ENCODE measurements around the gene DTYMK.

DTYMK gene

GRCh38 chr2:241659150-241659739 lies 27.4 kb downstream of the DTYMK start:
- ATAC-seq, result peak; percentile 81
- TF ChIP-seq ZNF70 (CRISPR knock-in tag; IDR thresholded peaks at IDR 0.05) (peak; percentile 79), OSR1 (CRISPR knock-in tag; IDR thresholded peaks at IDR 0.05) (no peak)

DNA sequence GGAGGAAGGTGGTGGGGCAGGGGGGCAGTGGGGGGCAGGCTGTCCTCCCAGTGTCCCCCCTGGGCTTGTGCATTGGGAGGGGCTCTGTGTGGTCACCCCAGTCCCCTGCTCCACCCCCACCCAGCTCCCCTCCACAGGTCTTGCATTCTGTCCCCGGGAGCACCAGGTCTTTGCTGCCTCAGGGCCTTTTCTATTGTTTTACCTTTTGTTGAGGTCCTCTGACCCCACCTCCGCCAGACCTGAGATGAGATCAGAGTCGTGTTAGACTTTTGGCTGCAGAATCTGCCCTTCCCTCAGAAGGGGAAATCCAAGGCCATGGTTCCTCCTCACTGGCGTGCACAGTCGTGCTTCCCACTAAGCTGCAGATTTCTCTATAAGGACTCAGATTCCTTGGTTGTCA lies 28.3 kb downstream of the DTYMK start:
- no peak for ATAC-seq
- TF ChIP-seq ZNF8 (CRISPR knock-in tag; IDR thresholded peaks at IDR 0.05) (no peak), ZNF565 (CRISPR knock-in tag; conservative IDR thresholded peaks at IDR 0.05; ENCODE audit: low read depth) (no peak), ZFP3 (CRISPR knock-in tag; IDR thresholded peaks at IDR 0.05) (no peak), TCF4 (CRISPR knock-in tag; IDR thresholded peaks at IDR 0.05; ENCODE audit: borderline replicate concordance) (no peak), TSHZ2 (CRISPR knock-in tag; IDR thresholded peaks at IDR 0.05) (no peak), ZFP30 (CRISPR knock-in tag; IDR thresholded peaks at IDR 0.05) (no peak), ZNF70 (CRISPR knock-in tag; IDR thresholded peaks at IDR 0.05) (no peak), ESRRG (CRISPR knock-in tag; IDR thresholded peaks at IDR 0.05) (no peak), ZC3H10 (CRISPR knock-in tag; IDR thresholded peaks at IDR 0.05) (no peak), CSDC2 (CRISPR knock-in tag; IDR thresholded peaks at IDR 0.05) (no peak), TOX (CRISPR knock-in tag; IDR thresholded peaks at IDR 0.05; ENCODE audit: borderline replicate concordance) (no peak)
- TF ChIP-seq, protein P1, sequence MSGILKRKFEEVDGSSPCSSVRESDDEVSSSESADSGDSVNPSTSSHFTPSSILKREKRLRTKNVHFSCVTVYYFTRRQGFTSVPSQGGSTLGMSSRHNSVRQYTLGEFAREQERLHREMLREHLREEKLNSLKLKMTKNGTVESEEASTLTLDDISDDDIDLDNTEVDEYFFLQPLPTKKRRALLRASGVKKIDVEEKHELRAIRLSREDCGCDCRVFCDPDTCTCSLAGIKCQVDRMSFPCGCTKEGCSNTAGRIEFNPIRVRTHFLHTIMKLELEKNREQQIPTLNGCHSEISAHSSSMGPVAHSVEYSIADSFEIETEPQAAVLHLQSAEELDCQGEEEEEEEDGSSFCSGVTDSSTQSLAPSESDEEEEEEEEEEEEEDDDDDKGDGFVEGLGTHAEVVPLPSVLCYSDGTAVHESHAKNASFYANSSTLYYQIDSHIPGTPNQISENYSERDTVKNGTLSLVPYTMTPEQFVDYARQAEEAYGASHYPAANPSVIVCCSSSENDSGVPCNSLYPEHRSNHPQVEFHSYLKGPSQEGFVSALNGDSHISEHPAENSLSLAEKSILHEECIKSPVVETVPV (CRISPR knock-in tag; IDR thresholded peaks at IDR 0.05), result no peak

- ATAC-seq, result no peak
- TF ChIP-seq TSHZ2 (CRISPR knock-in tag; IDR thresholded peaks at IDR 0.05), result no peak
- no peak for TF ChIP-seq SNAI2 (CRISPR knock-in tag; IDR thresholded peaks at IDR 0.05)
- no peak for TF ChIP-seq TOX (CRISPR knock-in tag; IDR thresholded peaks at IDR 0.05; ENCODE audit: borderline replicate concordance)
- no peak for TF ChIP-seq ZNF70 (CRISPR knock-in tag; IDR thresholded peaks at IDR 0.05)
- no peak for TF ChIP-seq RARB (CRISPR knock-in tag; IDR thresholded peaks at IDR 0.05)
- TF ChIP-seq ZFP30 (CRISPR knock-in tag; IDR thresholded peaks at IDR 0.05), result no peak
- no peak for TF ChIP-seq BACH2 (CRISPR knock-in tag; IDR thresholded peaks at IDR 0.05; ENCODE audit: borderline replicate concordance)
- no peak for TF ChIP-seq ISL1 (CRISPR knock-in tag; IDR thresholded peaks at IDR 0.05)
- TF ChIP-seq GLIS3 (CRISPR knock-in tag; IDR thresholded peaks at IDR 0.05), result no peak
Measured at GRCh38 chr2:241657786-241658254, 28.8 kb downstream of the DTYMK start.

DNA sequence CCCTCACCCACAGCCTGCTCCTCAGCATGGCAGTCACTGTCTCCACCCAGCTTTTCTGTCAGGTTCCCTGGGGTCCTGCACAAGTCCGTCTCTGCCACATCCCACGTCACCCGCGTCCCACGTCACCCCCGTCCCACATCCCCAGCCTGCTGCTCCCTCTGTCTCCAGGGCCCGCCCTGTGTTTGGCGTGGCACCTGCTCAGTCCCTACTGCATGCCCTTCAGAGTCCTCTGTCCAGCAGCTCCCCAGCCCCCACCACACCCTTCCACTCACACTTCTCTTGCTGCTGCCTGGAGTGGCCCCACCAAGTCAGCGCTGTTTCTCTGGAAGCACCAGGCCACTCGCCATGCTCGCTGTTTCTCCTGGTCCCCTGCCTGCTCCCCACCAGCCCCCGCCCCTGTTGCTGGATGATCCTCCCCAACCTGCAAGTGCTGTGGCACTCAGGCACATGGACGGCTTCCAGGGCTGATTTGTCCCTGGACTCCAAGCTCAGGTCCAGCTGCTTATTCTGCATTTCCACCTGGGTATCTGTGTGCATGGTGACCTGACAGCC lies 30.3 kb downstream of the DTYMK start:
- no peak for ATAC-seq
- TF ChIP-seq PPARA (CRISPR knock-in tag; IDR thresholded peaks at IDR 0.05; ENCODE audit: borderline replicate concordance), result no peak
- TF ChIP-seq, protein P2, sequence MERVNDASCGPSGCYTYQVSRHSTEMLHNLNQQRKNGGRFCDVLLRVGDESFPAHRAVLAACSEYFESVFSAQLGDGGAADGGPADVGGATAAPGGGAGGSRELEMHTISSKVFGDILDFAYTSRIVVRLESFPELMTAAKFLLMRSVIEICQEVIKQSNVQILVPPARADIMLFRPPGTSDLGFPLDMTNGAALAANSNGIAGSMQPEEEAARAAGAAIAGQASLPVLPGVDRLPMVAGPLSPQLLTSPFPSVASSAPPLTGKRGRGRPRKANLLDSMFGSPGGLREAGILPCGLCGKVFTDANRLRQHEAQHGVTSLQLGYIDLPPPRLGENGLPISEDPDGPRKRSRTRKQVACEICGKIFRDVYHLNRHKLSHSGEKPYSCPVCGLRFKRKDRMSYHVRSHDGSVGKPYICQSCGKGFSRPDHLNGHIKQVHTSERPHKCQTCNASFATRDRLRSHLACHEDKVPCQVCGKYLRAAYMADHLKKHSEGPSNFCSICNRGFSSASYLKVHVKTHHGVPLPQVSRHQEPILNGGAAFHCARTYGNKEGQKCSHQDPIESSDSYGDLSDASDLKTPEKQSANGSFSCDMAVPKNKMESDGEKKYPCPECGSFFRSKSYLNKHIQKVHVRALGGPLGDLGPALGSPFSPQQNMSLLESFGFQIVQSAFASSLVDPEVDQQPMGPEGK (CRISPR knock-in tag; IDR thresholded peaks at IDR 0.05; ENCODE audit: borderline replicate concordance), result no peak
- TF ChIP-seq BACH2 (CRISPR knock-in tag; IDR thresholded peaks at IDR 0.05; ENCODE audit: borderline replicate concordance), result no peak
- TF ChIP-seq, protein P3, sequence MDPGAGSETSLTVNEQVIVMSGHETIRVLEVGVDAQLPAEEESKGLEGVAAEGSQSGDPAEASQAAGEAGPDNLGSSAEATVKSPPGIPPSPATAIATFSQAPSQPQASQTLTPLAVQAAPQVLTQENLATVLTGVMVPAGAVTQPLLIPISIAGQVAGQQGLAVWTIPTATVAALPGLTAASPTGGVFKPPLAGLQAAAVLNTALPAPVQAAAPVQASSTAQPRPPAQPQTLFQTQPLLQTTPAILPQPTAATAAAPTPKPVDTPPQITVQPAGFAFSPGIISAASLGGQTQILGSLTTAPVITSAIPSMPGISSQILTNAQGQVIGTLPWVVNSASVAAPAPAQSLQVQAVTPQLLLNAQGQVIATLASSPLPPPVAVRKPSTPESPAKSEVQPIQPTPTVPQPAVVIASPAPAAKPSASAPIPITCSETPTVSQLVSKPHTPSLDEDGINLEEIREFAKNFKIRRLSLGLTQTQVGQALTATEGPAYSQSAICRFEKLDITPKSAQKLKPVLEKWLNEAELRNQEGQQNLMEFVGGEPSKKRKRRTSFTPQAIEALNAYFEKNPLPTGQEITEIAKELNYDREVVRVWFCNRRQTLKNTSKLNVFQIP (CRISPR knock-in tag; IDR thresholded peaks at IDR 0.05; ENCODE audit: borderline replicate concordance, low read depth), result no peak
- TF ChIP-seq ARNTL (CRISPR knock-in tag; IDR thresholded peaks at IDR 0.05; ENCODE audit: borderline replicate concordance, low read depth), result no peak
- no peak for TF ChIP-seq ZNF70 (CRISPR knock-in tag; IDR thresholded peaks at IDR 0.05)
- no peak for TF ChIP-seq ZNF8 (CRISPR knock-in tag; IDR thresholded peaks at IDR 0.05)
- TF ChIP-seq ZNF565 (CRISPR knock-in tag; conservative IDR thresholded peaks at IDR 0.05; ENCODE audit: low read depth), result no peak
- TF ChIP-seq ESRRG (CRISPR knock-in tag; IDR thresholded peaks at IDR 0.05), result no peak
- no peak for TF ChIP-seq RARB (CRISPR knock-in tag; IDR thresholded peaks at IDR 0.05)
- no peak for TF ChIP-seq ZFP30 (CRISPR knock-in tag; IDR thresholded peaks at IDR 0.05)
- TF ChIP-seq ZC3H10 (CRISPR knock-in tag; IDR thresholded peaks at IDR 0.05), result no peak
- TF ChIP-seq TOX (CRISPR knock-in tag; IDR thresholded peaks at IDR 0.05; ENCODE audit: borderline replicate concordance), result no peak
- TF ChIP-seq, protein P1 (CRISPR knock-in tag; IDR thresholded peaks at IDR 0.05), result no peak
- no peak for TF ChIP-seq ZFP3 (CRISPR knock-in tag; IDR thresholded peaks at IDR 0.05)
